Measurements from ENCODE around the gene ATP6V0E2. TPM values are rescaled to one million over a fixed set of nuclear protein-coding genes. Genes with fewer than 3 reads are reported as not detected.

ATP6V0E2 gene
- total RNA-seq, 1 experiment from 2014 or later, result 61.0 TPM

DNA sequence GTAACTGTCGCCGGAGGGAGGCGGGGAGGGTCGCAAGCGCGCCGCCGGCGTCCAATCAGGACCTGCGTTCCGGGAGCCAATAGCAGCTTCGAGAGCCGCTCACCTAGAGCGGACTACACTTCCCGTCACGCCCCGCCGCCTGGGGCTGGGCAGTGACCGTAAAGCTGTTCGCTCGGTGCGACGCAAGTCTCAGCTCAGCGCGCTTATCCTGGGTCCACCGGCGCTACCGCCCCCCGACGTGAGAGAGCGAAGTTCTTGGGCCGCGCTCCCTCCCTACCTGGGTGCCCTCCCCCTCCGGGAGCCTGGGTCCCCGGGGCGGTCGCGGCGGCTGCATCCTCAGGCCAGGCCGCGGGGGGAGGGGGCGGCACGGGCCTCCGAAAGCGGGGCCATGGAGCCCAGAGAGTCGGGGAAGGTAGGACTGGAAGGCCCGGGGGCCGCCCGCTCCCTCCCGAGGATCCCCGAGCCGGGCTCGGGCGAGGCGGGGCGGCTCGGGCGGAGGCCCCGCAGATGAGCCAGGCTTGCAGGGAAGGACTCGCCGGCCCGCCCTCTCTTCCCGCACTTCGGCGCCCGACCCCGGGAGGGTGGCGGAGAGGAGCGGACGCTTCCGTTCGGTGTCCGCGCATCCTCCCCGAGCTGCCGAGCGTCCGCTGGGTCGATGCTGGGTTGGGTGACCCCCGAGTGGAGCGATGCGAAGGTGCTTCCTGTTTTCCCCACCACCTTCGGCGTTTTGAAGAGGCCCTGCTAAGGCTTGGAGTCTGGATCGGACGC, 35.4 kb upstream of the ATP6V0E2 start, which contains the start of gene ZNF862:
TSS of gene ZNF862 (plus strand) at position 152 of the 768 bp plus-strand sequence. CDS start at position 389, 237 bp downstream.
- peak; percentile 100 for DNase-seq (ENCODE audit: low read depth)

DNA sequence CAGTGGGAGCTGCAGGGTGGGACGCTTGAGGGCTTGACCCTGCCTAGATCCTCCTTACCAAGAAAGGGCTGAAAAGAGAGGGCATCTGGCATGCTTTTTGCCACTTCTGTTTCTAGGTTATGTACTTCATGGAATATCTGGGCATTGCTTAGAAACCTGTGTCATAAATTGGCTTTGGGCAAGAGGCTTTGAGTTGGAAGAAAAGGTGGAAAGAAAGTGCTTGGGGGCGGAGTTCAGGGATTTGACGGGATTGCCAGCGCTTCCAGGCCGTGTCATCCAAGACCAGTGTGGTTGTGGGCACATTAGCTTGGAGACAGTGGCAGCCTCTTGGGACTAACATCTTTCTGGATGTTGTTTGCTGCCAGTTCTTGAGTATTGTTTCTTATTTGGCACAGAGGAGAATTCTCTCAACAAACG, 34.8 kb upstream of the ATP6V0E2 start:
- DNase-seq (ENCODE audit: low read depth), result peak; percentile 43

DNA sequence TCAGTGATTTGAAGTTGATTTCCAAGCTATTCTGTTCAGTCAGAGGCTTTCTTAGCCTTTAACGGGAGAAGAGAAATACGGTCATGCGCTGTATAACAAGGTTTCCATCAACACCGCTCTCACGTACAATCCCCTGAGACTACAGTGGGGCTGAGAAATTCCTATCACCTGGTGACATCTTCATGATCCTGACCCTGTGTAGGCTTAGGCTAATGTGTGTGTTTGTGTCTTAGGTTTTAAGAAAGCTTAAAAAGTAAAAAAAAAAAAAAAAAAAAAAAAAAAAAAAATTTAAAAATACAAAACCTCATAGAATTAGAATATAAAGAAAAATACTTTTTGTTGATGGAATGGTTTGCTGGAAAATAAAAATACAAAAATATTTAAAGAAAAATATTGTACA, 33.8 kb upstream of the ATP6V0E2 start:
- no peak for DNase-seq (ENCODE audit: low read depth)

DNA sequence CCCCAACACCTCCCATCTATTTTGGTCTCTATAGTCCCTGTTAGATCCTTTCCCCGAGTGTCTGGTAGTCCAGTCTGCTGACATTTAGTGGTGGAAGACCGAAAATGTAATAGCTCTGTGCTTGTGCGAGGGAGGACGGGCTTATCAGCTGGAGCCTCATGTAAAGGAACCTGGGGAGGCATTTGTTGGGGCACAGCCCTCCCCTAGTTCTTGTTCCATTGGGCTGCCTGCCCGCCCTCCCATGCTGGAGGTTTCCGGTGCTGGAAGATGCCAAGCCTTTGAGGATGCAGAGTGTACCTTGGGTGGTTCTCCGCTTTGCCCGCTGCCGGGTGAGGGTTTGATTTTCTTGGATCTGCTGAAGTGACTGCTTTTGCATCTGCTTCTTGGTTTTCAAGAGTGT, 30.2 kb upstream of the ATP6V0E2 start:
- no peak for DNase-seq (ENCODE audit: low read depth)

DNA sequence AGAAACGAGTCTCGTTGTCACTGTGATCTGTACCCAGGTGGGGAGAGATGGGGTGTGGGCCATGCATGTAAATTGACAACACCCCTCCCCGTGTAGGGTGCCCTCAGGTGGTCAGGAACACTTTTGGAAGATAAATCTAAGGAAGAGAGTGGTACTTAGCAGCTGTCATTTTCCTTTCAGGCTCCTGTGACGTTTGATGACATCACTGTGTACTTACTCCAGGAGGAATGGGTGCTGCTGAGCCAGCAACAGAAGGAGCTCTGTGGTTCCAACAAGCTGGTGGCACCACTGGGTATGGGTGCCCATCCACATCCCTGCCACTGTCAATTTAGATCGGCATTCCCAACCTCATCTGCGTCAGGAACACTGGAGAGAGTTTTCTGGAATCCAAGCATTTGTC, 29.3 kb upstream of the ATP6V0E2 start:
- DNase-seq (ENCODE audit: low read depth), result no peak

DNA sequence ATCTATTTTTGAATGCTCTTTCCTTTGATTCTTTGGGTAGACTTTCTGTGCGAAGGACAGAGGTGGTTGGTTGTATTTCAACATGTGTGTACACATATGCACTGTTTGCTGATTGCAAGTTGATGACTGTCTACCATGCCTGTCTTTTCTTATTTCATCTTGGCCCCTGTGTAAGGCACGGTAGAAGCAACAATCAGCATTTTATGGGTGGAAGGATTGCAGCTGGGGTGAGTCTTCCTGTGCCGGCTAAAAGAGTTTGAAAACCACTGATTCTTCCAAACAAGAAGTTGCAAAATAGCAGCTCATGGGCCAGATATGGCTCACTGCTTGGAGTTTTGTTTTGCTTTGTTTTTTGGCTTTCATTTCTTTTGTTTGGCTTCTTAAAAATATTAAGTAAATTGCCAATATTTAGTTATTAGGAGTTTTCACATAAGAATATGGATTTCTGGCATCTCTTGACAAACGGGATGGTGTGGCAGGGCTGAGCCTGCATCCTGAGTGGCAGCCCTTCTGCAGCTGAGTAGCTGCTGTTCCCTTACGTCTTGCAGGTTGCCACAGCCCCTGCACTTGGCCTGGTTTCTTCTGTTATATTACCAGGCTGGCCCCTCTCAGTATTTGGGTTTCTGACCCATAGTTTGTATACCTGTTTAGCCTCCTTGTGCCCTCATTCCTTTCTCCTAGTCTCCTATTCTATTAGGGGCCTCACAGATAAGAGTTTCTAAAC, 28.4 kb upstream of the ATP6V0E2 start:
- DNase-seq (ENCODE audit: low read depth), result no peak

DNA sequence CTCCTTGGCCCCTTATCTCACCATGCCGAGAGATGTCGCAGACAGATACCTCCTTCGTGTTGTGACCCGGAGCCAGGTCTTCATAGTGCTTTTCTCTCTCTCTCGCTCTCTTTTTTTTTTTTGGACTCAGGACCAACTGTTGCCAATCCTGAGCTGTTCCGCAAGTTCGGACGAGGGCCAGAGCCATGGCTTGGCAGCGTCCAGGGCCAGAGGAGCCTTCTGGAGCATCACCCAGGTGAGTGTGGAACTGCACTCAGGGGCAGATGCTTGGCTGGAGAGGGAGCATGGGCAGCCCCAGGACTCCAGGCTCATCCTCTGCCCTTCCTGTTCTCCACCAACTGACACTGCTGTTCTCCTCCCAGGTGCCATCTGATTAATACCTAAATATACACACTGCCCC, 27.7 kb upstream of the ATP6V0E2 start:
- no peak for DNase-seq (ENCODE audit: low read depth)

DNA sequence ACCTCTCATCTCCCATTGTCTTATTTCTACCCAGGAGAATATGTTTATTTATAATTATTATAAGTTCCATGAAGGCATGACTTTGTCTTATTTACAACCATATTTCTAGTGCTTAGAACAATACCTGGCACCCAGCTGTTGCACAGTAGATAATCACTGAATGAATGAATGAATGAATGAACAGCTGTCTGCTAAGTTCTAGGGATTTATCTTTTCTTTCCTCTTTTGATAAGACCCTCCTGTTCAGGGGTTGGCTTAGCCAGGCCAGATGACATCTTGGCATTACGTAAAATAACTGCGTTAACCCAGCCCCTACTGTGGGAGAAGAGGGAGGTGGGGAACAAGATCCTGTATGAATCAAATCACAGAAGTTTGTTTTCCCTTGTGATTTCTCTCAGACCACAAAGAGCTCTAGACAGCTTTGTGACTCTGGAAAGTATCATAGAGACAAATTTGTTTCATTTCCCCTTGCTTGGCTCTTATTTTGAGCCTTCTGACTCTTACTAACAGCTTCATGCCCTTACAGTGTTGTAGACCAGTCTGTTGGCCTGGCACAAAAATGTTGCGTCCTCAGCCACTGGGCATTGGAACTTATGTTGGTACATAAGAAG, 27.2 kb upstream of the ATP6V0E2 start:
- no peak for DNase-seq (ENCODE audit: low read depth)

DNA sequence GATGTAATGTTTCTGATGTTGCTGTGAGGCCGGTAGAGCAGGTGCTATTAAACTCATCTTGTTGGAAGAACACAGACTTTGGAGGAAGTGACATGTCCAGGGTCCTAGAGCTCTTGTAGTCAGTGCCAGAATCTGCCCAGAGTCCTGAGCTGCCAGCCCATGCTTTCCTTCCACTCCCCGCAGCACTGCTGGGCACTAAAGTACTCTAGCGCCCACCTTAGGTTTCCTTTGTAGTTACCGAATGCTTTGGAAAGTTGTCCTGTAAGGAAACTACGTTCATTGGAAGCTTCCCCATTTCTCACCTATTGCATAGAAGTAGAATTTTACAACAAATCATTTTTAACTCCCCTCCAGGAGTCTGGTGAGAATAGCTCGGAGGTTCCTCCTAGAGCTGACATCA, 24.6 kb upstream of the ATP6V0E2 start:
- no peak for DNase-seq (ENCODE audit: low read depth)

DNA sequence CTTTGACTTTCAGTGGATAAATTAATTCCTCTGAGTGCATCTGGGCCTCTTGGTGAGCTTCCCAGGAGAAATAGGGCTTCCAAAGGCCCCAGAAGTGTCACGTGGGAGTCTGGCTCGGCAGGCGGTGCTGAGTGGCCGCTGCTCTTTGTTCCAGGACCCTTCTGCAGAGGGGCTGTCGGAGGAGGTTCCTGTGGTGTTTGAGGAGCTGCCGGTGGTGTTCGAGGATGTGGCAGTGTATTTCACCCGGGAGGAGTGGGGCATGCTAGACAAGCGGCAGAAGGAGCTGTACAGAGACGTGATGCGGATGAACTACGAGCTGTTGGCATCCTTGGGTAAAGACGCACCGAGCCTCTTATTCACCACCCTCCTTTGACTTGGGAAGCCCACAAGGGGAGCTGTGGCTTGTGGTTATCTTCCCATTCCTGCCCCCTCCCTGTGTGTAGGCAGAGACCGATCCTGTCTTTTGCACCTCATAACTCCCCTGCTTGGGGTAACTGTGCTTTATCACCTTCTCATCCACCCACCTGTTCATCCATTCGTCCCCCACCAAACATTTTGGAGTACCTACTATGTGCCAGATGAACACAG, 23.7 kb upstream of the ATP6V0E2 start:
- DNase-seq (ENCODE audit: low read depth), result no peak

DNA sequence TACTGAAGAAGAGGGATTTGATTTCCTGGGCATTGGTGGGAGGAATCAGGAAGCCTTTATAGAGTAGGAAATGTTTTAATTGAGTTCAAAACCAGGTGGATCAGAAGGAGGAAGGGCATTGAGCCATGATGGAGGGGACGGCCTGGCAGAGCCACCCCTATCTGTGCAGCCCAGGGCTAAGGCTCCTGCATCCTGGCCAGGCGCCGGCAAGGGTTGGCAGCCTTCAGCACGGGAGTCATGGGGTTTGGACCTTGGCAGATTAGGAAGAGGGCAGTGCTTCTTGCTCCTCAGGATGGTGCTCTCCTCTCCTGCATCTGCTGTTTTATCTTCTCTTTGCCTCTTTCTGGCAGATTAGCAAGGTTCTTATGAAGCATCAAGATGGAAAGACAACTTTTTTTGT, 23.1 kb upstream of the ATP6V0E2 start:
- no peak for DNase-seq (ENCODE audit: low read depth)

DNA sequence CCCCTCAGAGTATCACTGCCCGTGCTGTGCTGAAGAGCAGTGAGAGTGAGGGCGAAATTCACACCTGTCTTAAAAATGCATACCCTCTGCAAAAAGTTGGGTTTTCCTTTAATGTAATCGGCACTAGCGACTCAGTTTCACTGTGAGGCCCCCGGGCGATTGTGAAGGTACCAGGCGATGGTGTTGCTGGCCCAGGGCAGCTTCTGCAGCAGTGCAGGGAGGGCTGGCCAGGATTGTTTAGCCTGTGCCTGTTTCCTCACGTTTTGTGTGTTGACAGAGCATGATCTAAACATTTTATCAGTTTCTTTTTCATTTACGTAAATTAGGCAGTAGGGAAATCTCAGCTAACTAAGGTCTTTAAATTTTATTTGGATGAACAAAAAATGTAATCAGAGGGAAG, 22.3 kb upstream of the ATP6V0E2 start:
- DNase-seq (ENCODE audit: low read depth), result no peak

DNA sequence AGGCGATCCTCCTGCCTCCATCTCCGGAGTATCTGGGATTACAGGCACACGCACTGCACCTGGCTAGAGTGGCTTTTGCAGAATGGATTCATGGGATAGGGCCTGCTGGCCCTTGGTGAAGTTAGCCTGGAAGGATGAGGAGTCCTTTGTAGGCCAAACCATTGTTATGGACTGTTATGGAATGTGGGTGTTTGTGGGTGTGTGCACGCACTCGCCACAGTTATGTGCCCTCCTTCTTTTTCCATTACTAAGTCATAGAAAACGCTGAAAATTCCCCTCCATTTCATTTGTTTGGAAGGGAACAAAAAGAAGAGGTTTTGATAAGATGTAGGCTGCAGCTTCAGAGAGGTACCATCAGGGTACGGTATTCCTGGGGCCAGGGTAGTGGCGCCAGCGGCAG, 20.6 kb upstream of the ATP6V0E2 start:
- no peak for DNase-seq (ENCODE audit: low read depth)

DNA sequence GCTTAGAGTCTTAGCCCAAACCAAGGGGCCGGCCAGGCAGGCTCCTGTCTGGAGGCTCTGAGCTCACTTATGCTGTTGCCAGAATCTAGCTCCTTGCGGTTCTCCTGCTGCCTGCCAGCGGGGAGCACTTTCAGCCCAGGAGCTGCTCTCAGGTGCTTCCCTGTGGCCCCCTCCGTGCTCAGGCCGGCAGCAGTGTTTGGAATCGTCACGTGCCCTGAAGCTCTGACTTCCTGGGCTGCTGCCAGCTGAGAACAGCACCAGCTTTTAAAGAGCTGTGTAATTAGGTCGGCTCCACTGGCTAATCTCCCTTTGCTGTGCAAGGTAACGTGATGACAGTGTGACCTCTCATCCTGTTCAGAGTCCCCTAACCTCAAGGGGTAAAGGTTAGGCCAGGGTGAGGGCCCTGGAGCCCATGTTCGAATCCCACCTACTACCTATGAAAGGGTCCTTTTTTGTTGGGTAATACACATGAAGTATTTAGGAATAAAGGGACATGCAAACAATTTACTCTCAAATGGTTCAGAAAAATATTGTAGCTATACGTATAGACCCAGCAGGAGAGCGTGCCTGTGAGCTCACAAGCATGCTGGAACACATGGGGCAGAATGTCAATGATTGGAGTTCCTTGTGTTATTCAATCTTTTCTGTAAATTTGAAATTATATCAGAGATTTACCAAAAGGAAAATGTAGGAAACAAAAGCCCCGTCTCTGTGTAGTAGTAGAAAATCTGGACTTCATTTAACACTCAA, 19.0 kb upstream of the ATP6V0E2 start:
- peak; percentile 90 for DNase-seq (ENCODE audit: low read depth)

DNA sequence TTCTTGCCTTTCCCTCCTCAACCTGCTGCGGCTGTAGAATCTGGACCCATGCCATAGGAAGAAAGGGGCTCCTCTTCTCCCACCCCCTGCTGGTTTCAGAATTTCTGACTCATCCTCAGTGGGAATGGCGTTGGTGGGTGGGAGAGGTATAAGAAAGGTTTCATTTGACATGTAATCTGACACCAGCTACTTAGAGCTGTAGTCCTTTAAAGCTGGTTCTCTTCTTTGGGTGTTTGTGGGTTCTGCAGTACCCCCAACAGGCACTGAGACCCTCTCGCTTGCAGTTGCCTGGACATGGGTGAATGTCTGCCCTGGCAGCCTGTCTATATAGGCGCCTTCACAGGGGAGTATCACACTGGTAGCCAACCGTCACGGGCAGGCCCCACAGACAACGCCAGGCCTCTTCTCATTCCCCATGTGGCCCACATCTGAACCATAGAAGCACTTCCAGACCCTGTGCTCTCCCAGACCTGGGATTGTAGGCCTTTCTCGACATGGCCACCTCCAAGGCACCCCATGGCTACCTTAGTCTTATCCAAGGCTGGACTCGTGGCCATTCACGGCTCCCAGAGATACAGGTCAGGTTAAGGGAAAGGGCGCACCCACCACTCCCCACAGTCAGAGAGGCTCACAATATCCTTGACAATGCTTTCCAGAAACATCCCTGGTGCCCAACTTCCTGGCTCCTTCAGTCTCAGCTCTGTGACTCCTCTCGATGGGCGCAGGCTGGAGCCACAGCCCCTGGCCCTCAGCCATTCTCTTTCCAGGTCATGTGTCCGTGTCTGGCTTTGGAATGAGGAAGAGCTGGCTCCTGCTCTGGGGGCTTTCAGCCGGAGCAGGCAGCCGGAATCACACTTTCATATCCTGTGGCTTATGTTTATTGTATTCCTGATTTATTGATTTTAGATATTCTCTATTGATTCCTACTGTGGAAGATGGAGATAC, 18.1 kb upstream of the ATP6V0E2 start:
- peak; percentile 95 for DNase-seq (ENCODE audit: low read depth)

DNA sequence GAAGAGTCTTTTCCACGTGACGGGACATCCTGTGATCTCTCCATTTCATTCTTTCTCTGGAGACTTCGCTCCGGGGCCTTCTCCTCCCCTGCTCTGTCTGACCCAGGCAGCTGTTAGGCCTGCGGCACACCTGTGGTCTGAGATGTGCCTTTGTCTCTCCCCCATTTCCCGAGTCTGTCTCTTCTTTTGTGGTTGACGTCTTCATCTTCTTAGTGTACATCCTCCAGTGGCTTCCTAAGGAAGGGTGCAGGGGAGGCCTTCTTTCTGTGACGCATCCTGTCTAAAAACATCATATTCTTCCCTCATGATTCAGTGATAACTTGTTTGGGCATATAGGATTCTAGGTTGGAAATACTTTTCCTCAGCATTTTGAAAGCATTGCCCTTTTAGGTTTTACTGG, 17.2 kb upstream of the ATP6V0E2 start:
- no peak for DNase-seq (ENCODE audit: low read depth)

DNA sequence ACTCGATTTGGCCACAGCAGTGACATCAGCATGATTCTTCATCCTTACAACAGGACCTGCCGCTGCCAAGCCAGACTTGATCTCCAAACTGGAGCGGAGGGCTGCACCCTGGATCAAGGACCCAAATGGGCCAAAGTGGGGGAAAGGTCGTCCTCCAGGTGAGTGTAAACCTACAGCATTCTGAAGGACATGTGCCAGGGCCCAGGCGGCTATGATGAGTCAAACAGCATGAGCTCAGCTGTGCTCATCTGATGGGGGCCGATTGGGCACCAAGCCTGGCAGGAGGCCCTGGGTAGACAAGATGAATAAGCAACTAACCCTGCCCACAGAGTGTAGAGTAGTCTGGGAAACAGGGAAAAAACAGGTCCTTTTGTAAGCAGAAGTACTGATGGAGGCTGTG, 14.4 kb upstream of the ATP6V0E2 start:
- DNase-seq (ENCODE audit: low read depth), result no peak

DNA sequence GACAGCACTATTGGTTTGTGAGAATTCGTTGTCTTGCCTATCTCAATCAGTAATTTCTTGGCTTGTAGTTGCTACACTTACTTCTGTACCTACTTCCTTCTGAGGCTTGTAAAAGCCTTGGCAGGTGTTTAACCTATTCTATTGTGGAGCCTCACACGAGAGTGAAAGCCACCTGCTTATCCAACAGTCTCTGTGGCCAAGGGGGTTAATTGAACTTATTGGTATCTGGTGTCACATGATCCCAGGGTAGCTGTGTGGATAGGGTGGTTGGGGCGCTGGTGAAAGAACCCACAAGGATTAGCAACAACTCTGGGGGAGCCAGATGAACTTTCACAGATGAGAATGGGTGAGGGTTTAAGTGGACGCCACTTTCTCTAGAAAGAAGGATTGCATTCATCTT, 13.9 kb upstream of the ATP6V0E2 start:
- no peak for DNase-seq (ENCODE audit: low read depth)

DNA sequence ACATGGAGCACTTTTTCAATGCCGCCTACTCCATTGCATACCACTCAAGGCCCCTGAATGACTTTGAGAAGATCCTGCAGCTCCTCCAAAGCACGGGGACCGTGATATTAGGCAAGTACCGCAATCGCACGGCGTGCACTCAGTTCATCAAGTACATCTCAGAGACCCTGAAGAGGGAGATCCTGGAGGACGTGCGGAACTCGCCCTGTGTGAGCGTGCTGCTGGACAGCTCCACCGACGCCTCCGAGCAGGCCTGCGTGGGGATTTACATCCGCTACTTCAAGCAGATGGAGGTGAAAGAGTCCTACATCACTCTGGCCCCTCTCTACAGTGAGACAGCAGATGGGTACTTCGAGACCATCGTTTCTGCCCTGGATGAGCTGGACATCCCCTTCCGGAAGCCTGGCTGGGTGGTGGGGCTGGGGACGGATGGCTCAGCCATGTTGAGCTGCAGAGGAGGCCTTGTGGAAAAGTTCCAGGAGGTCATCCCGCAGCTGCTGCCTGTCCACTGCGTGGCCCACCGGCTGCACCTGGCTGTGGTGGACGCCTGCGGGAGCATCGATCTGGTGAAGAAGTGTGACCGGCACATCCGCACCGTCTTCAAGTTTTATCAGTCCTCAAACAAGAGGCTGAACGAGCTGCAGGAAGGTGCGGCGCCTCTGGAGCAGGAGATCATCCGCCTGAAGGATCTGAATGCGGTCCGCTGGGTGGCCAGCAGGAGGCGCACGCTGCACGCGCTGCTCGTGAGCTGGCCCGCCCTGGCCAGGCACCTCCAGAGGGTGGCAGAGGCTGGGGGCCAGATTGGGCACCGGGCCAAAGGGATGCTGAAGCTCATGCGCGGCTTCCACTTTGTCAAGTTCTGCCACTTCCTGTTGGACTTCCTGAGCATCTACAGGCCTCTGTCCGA, 12.7 kb upstream of the ATP6V0E2 start:
- DNase-seq (ENCODE audit: low read depth), result no peak

DNA sequence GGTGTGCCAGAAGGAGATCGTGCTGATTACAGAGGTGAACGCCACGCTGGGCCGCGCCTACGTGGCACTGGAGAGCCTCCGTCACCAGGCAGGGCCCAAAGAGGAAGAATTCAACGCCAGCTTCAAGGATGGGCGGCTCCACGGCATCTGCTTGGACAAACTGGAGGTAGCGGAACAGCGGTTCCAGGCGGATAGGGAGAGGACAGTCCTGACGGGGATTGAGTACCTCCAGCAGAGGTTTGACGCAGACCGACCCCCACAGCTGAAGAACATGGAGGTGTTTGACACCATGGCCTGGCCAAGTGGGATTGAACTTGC, 12.1 kb upstream of the ATP6V0E2 start:
- no peak for DNase-seq (ENCODE audit: low read depth)
